AG09319 (cell line): ENCODE results near the gene NCF2.
"Not testable (repeated sequence)": the region's sequence is repeated elsewhere in the genome, so short reads cannot be mapped to it uniquely, and the experiment has no call there.

Experiments
- DNase-seq: peaks from one replicate; pipeline ENCODE4 v3.0.0-alpha.2; 2010; ENCODE audit warnings: low read depth; ENCODE audit errors: extremely low read depth
- CTCF ChIP-seq: IDR thresholded peaks from 2 replicates; pipeline ENCODE4 v1.5.1; 2011; ENCODE audit warnings: low read depth, mild to moderate bottlenecking, inconsistent platforms, low read length, moderate library complexity

NCF2 gene

GRCh38 chr1:183634429-183635065 is 44.3 kb upstream of the NCF2 start:
- no peak for DNase-seq
- no peak for TF ChIP-seq CTCF

- peak; percentile 58 for TF ChIP-seq CTCF
- DNase-seq = peak; percentile 76
Observed at GRCh38 chr1:183633676-183634343, 43.6 kb upstream of the NCF2 start.

GRCh38 chr1:183632964-183633363 is 42.7 kb upstream of the NCF2 start:
- no peak for TF ChIP-seq CTCF
- no peak for DNase-seq

GRCh38 chr1:183632114-183632513 is 41.9 kb upstream of the NCF2 start:
- TF ChIP-seq CTCF = no peak
- DNase-seq = no peak

GRCh38 chr1:183630748-183631147 is 40.5 kb upstream of the NCF2 start:
- no peak for DNase-seq
- TF ChIP-seq CTCF = no peak

- no peak for DNase-seq
- TF ChIP-seq CTCF = no peak
Observed at GRCh38 chr1:183628537-183628936, 38.3 kb upstream of the NCF2 start.

GRCh38 chr1:183626236-183626635 is 36.0 kb upstream of the NCF2 start:
- DNase-seq = not testable (repeated sequence)
